ENCODE results near the gene PHKA2.

GRCh38 chrX:18890049-18890381 is 93.9 kb downstream of the PHKA2 start:
- TF ChIP-seq POLR2AphosphoS5 (IDR thresholded peaks at IDR 0.05; ENCODE audit: low read depth, low read length) = no peak
- no peak for TF ChIP-seq POLR2A (IDR thresholded peaks at IDR 0.05; ENCODE audit: low read depth, low read length)
